ENCODE results near the gene LRMDA. TPM values are rescaled to one million over a fixed set of nuclear protein-coding genes. Genes with fewer than 3 reads are reported as not detected.

The LRMDA gene
- total RNA-seq, 4 donors from 2014 or later: 7.3 to 20.1 (median 8.4) TPM

DNA sequence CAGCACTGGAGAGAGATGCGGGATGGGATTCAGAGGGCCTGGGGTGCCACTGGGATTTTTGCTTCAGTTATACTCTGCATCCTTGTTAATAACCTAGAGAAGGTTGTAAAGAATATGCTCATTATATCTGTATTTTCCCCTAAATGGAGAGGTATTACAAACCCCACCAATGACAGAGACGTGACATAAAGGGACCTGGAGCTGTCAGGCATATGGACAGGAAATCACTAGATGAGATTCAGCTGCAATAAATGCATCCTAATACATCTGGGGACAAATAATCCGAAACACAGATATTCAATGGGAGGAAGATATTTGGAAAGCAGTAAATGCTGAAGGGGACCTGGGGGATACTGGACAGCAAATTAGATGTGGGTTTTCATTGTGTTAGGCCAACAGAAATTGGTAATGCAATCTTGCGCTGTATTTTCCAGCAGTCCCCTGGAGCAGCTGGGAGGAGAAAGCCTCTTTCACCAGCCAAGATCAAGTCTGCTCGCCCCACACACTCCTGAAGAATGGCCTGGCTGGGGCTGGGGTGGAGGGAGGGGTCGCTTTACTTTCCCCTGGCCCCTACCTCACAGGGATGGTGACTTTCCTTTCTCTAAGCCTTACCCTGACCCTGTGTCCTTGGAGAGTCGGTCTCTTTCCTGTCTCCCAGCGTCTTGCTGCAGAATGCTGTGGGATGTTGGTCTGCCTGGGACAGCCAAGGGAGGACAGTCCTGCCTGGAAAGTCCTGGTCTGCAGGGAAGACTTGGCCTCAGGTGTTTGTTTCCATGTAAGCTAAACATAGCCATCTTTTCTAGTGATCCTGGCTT, 653.8 kb downstream of the LRMDA start:
- H3K27me3 ChIP-seq: no peaks in the 10 kb centered on the region
- no peaks in the 10 kb centered on the region for H3K36me3 ChIP-seq
- peaks cover 3 to 33% (median 13%) of the 10 kb centered on the region in 3 donors for H3K4me1 ChIP-seq
- TF ChIP-seq POLR2A (IDR thresholded peaks at IDR 0.05) (no peak), EP300 (IDR thresholded peaks at IDR 0.05) (no peak)
- TF ChIP-seq, protein P1, sequence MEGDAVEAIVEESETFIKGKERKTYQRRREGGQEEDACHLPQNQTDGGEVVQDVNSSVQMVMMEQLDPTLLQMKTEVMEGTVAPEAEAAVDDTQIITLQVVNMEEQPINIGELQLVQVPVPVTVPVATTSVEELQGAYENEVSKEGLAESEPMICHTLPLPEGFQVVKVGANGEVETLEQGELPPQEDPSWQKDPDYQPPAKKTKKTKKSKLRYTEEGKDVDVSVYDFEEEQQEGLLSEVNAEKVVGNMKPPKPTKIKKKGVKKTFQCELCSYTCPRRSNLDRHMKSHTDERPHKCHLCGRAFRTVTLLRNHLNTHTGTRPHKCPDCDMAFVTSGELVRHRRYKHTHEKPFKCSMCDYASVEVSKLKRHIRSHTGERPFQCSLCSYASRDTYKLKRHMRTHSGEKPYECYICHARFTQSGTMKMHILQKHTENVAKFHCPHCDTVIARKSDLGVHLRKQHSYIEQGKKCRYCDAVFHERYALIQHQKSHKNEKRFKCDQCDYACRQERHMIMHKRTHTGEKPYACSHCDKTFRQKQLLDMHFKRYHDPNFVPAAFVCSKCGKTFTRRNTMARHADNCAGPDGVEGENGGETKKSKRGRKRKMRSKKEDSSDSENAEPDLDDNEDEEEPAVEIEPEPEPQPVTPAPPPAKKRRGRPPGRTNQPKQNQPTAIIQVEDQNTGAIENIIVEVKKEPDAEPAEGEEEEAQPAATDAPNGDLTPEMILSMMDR (IDR thresholded peaks at IDR 0.05): no peak
- WGBS, 2 donors (ENCODE audit: low coverage in 1 of 2): 77 to 79% methylated on average over 3 to 5 of the region's 8 CpGs
- no peaks in the 10 kb centered on the region for H3K9me3 ChIP-seq
- ATAC-seq: no peak
- no peak overlapping the region for H3K4me3 ChIP-seq
- peak overlapping the region in 3 of 4 donors; percentile 66 to 76 (median 73) for H3K27ac ChIP-seq

GRCh38 chr10:76085817-76086167, 654.4 kb downstream of the LRMDA start:
- 86 to 88% methylated on average over 1 to 3 of the region's 4 CpGs for WGBS, 2 donors (ENCODE audit: low coverage in 1 of 2)
- Histone ChIP-seq H3K4me1 (peaks cover 3 to 30% (median 13%) of the 10 kb centered on the region in 3 donors), H3K4me3 (no peak overlapping the region), H3K36me3 (no peaks in the 10 kb centered on the region), H3K27me3 (no peaks in the 10 kb centered on the region), H3K27ac (peak overlapping the region in 3 of 4 donors; percentile 66 to 76 (median 73)), H3K9me3 (no peaks in the 10 kb centered on the region)
- TF ChIP-seq POLR2A (IDR thresholded peaks at IDR 0.05) (no peak), EP300 (IDR thresholded peaks at IDR 0.05) (no peak), POLR2AphosphoS5 (IDR thresholded peaks at IDR 0.05) (no peak)
- TF ChIP-seq, protein P1 (IDR thresholded peaks at IDR 0.05): no peak
- ATAC-seq: no peak

DNA sequence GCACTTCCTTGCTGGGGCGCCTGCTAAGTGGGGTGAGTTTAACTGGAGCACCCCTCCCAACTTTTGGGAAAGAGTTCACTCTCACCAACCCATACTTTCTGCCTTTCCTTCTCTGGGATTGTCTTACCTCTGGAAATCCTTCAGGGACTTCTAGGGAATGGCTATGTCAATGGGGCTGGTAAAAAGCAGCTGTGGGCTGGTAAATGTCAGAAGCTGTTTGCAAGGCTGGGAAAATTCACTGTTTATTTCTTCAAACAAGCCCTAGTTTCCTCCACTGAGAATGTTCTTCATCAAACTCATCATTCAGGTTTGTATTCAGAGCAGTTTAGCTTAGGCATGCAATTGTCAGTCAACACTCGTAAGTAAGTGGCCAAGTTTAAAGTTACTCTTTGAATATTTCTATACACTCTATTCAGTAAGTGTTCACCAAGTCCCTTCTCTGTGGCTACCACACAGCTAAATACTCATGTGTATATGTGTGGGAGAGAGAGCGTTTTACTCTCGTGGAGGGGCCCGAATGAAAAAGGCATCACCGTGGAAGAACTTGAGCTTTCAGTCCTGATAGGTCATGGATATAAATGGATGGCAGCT, 654.8 kb downstream of the LRMDA start:
- WGBS, 2 donors (ENCODE audit: low coverage in 1 of 2): 11 to 47% methylated on average over 5 to 6 of the region's 6 CpGs
- Histone ChIP-seq H3K27ac (peak overlapping the region; percentile 35 to 76 (median 70)), H3K4me1 (peaks cover 3 to 28% (median 13%) of the 10 kb centered on the region in 3 donors), H3K4me3 (no peak overlapping the region), H3K36me3 (no peaks in the 10 kb centered on the region), H3K9me3 (no peaks in the 10 kb centered on the region), H3K27me3 (no peaks in the 10 kb centered on the region)
- peak; percentile 30 for ATAC-seq
- TF ChIP-seq EP300 (IDR thresholded peaks at IDR 0.05) (no peak), POLR2A (IDR thresholded peaks at IDR 0.05) (no peak), POLR2AphosphoS5 (IDR thresholded peaks at IDR 0.05) (no peak)
- TF ChIP-seq, protein P1 (IDR thresholded peaks at IDR 0.05): no peak

- H3K9me3 ChIP-seq: no peaks in the 10 kb centered on the region
- H3K36me3 ChIP-seq: no peaks in the 10 kb centered on the region
- TF ChIP-seq, protein P1 (IDR thresholded peaks at IDR 0.05): peak; percentile 58 to 92 (median 80)
- TF ChIP-seq POLR2AphosphoS5 (IDR thresholded peaks at IDR 0.05): peak; percentile 83
- no peak for TF ChIP-seq POLR2A (IDR thresholded peaks at IDR 0.05)
- TF ChIP-seq EP300 (IDR thresholded peaks at IDR 0.05): no peak
- H3K27ac ChIP-seq: peak overlapping the region; percentile 63 to 76 (median 70)
- no peaks in the 10 kb centered on the region for H3K27me3 ChIP-seq
- H3K4me1 ChIP-seq: peaks cover 3 to 28% (median 13%) of the 10 kb centered on the region in 3 donors
- H3K4me3 ChIP-seq: no peak overlapping the region
- ATAC-seq: peak; percentile 88
- WGBS, 2 donors (ENCODE audit: low coverage in 1 of 2): 12 to 33% methylated on average over 5 to 9 of the region's 9 CpGs
Measured at GRCh38 chr10:76086761-76087639, 655.6 kb downstream of the LRMDA start.
